Ovary (tissue), 9 donors: Measurements from ENCODE around the gene CELF6. TPM values are rescaled to one million over a fixed set of nuclear protein-coding genes. Genes with fewer than 3 reads are reported as not detected.

Experiments used
- DNase-seq, 5 donors: peaks; one replicate each; pipeline ENCODE4 v3.0.0-alpha.2; 2019 to 2020
- H3K27ac ChIP-seq, 2 donors: fragments of 200-600 bp; one replicate each; pipeline versions ENCODE4 v1.5.1 to v1.8.0; 2019 to 2022
- H3K27me3 ChIP-seq: fragments of 200-600 bp; one replicate; pipeline ENCODE4 v1.8.0; 2022
- H3K36me3 ChIP-seq: fragments of 200-600 bp; sonication (generic); one replicate; pipeline ENCODE4 v1.5.1; 2019
- H3K4me1 ChIP-seq: one replicate; pipeline ENCODE4 v1.8.1; 2013; ENCODE audit warnings: mild to moderate bottlenecking, moderate library complexity; ENCODE audit not compliant: insufficient read depth
- H3K4me3 ChIP-seq: fragments of 200-600 bp; sonication (generic); one replicate; pipeline ENCODE4 v1.5.1; 2017
- H3K9me3 ChIP-seq, 2 donors: fragments of 200-600 bp in 1 of 2; sonication (generic) in 1 of 2; one replicate each; pipeline versions ENCODE4 v1.5.1 to v1.8.1; 2013 to 2019; ENCODE audit warnings: mild to moderate bottlenecking in 1 of 2, moderate library complexity in 1 of 2
- CTCF ChIP-seq, 3 donors: fragments of 450-650 bp in 2 of 3; fragments of 200-600 bp in 1 of 3; IDR thresholded peaks; one replicate each; pipeline versions ENCODE4 v1.5.1 to v1.8.0; 2016 to 2022; ENCODE audit warnings: antibody characterized with exemption in 3 of 3, mild to moderate bottlenecking in 1 of 3
- EP300 ChIP-seq: sonication (generic); formaldehyde crosslinking; IDR thresholded peaks from one replicate; pipeline ENCODE4 v1.6.1; 2017; ENCODE audit warnings: antibody characterized with exemption
- POLR2A ChIP-seq: fragments of 450-650 bp; IDR thresholded peaks from one replicate; pipeline ENCODE4 v1.6.1; 2017; ENCODE audit warnings: antibody characterized with exemption, mild to moderate bottlenecking, moderate library complexity
- WGBS, 3 donors: extraction: QIAGEN DNeasy Blood & Tissue Kit in 1 of 3; methylation state at CpG; one replicate each; pipeline versions ENCODE4 v1.1.5 to v1.1.7; 2013 to 2017; 5-methylcytosine and 5-hydroxymethylcytosine counted together
- intact Hi-C, 4 donors: fragments of 100-400 bp; cut with DNase I; formaldehyde crosslinking; loops; one replicate each; pipeline versions ENCODE4 v1.11.0 to v1.15.1; 2022 to 2023
- polyA plus RNA-seq, 2 donors: library from polyadenylated mRNA; stranded (reverse); fragments of 200-250 nt in 1 of 2; fragments of 350-450 nt in 1 of 2; fragmentation: Illumina TruSeq in 1 of 2; extraction: RNeasy Lipid Tissue Mini Kit (QIAGEN cat#74804) in 1 of 2; gene quantifications; one replicate each; pipeline ENCODE4 v1.2.3, GENCODE V29; 2013 to 2014
- total RNA-seq, 7 donors: library from RNA; depleted of rRNA in 2 of 7; stranded (reverse); fragments of >200 nt in 2 of 7; fragmentation: NEBNext Ultra II Directional in 3 of 7; extraction: Animal tissue kit (Norgen Biotek cat#: 25700) in 3 of 7; gene quantifications; one replicate each; pipeline versions ENCODE4 v1.1.0 to v1.2.4, GENCODE V29; 2016 to 2023
- donor health status: DM: no; HTN: no; CAD: no; lungs with moderate emphysema.
- donor health status: DM: no; HTN: no; CAD: no.
- donor health status: Bipolar disorder and iron deficiency.
- donor health status: DM: yes; HTN: yes; CAD: no.
- donor health status: DM: no; HTN: no; CAD: no.
- donor health status: DM: yes; HTN: yes; CAD: no.

CELF6 gene
- total and polyA plus RNA-seq, 9 donors = 3.2 to 8.5 (median 4.7) TPM

- Histone ChIP-seq H3K36me3 (no peaks in the 10 kb centered on the region), H3K4me1 (peaks cover 6% of the 10 kb centered on the region), H3K27ac (no peak overlapping the region), H3K9me3 (no peaks in the 10 kb centered on the region), H3K27me3 (no peaks in the 10 kb centered on the region), H3K4me3 (no peak overlapping the region)
- no peak for DNase-seq
- 86 to 98% (median 87%) methylated on average over 4 of the region's 4 CpGs for WGBS, 3 donors
- intact Hi-C loops = loop anchor here in 2 of 4 donors (5.0 kb wide), 3 partner anchors 37 to 1368 kb away; partner anchors contain the start of genes ARIH1 (in 1 of the 2) and PKM (in 1 of the 2)
- no peak for TF ChIP-seq POLR2A
- TF ChIP-seq CTCF (IDR thresholded peaks at IDR 0.05) = no peak
- TF ChIP-seq EP300 = no peak
These were observed 50.2 kb downstream of the CELF6 start for GRCh38 chr15:72269739-72270138.

GRCh38 chr15:72265031-72265430, 54.9 kb downstream of the CELF6 start:
- 90 to 93% (median 91%) methylated on average over 5 of the region's 5 CpGs for WGBS, 3 donors
- Histone ChIP-seq H3K27ac (no peak overlapping the region), H3K27me3 (no peaks in the 10 kb centered on the region), H3K9me3 (no peaks in the 10 kb centered on the region), H3K4me1 (no peaks in the 10 kb centered on the region), H3K36me3 (no peaks in the 10 kb centered on the region), H3K4me3 (no peak overlapping the region)
- no peak for DNase-seq
- intact Hi-C loops = no loop called here
- no peak for TF ChIP-seq EP300
- no peak for TF ChIP-seq POLR2A
- TF ChIP-seq CTCF (IDR thresholded peaks at IDR 0.05) = no peak

GRCh38 chr15:72252663-72253299, 67.2 kb downstream of the CELF6 start:
- no peaks in the 10 kb centered on the region for H3K9me3 ChIP-seq
- H3K4me3 ChIP-seq = no peak overlapping the region
- H3K4me1 ChIP-seq = no peaks in the 10 kb centered on the region
- TF ChIP-seq POLR2A = no peak
- no peak for TF ChIP-seq CTCF (IDR thresholded peaks at IDR 0.05)
- no peak for TF ChIP-seq EP300
- intact Hi-C loops = no loop called here
- 93 to 95% (median 94%) methylated on average over 10 of the region's 10 CpGs for WGBS, 3 donors
- H3K36me3 ChIP-seq = no peaks in the 10 kb centered on the region
- H3K27ac ChIP-seq = no peak overlapping the region
- H3K27me3 ChIP-seq = no peaks in the 10 kb centered on the region
- no peak for DNase-seq

GRCh38 chr15:72249142-72249810, 70.7 kb downstream of the CELF6 start:
- no peak for DNase-seq
- H3K27me3 ChIP-seq = no peaks in the 10 kb centered on the region
- H3K9me3 ChIP-seq = no peaks in the 10 kb centered on the region
- H3K27ac ChIP-seq = no peak overlapping the region
- intact Hi-C loops = no loop called here
- H3K36me3 ChIP-seq = no peaks in the 10 kb centered on the region
- no peaks in the 10 kb centered on the region for H3K4me1 ChIP-seq
- no peak overlapping the region for H3K4me3 ChIP-seq
- TF ChIP-seq POLR2A = no peak
- 82 to 92% (median 87%) methylated on average over 3 of the region's 3 CpGs for WGBS, 3 donors

GRCh38 chr15:72248514-72248913, 71.4 kb downstream of the CELF6 start:
- Histone ChIP-seq H3K9me3 (no peaks in the 10 kb centered on the region), H3K27ac (no peak overlapping the region), H3K36me3 (no peaks in the 10 kb centered on the region), H3K4me1 (no peaks in the 10 kb centered on the region), H3K27me3 (no peaks in the 10 kb centered on the region), H3K4me3 (no peak overlapping the region)
- TF ChIP-seq EP300 = no peak
- no peak for TF ChIP-seq CTCF (IDR thresholded peaks at IDR 0.05)
- TF ChIP-seq POLR2A = no peak
- no peak for DNase-seq
- WGBS, 3 donors = 95 to 100% (median 98%) methylated on average over 1 of the region's 1 CpG
- intact Hi-C loops = no loop called here
